HG03354 (cell line): ENCODE results near the gene CHPF2.
A peak's percentile ranks its signal among the peaks of the same experiment; 100 is the strongest.

ENCODE experiments used
- ATAC-seq: cut with Tn5 transposase; IDR thresholded peaks from one replicate; pipeline ENCODE4 v1.9.1; 2021; ENCODE audit warnings: mild to moderate bottlenecking; ENCODE audit not compliant: unreplicated experiment, poor library complexity, severe bottlenecking

Gene CHPF2

DNA sequence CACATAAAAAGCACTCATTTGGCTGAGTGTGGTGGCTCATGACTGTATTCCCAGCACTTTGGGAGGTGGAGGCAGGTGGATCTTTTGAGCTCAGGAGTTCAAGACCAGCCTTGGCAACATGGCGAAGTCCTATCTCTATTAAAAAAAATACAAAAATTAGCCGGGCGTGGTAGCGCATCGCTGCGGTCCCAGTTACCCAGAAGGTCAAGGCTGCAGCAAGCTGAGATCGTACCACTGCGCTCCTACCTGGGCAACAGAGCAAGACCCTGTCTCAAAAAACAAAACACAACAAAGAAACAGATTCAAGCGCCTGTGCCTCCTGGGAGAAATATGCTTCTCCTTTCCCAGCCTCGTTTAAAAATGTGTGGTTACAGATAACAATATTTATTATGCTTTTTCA lies 3.0 kb upstream of the CHPF2 start:
- ATAC-seq = no peak

DNA sequence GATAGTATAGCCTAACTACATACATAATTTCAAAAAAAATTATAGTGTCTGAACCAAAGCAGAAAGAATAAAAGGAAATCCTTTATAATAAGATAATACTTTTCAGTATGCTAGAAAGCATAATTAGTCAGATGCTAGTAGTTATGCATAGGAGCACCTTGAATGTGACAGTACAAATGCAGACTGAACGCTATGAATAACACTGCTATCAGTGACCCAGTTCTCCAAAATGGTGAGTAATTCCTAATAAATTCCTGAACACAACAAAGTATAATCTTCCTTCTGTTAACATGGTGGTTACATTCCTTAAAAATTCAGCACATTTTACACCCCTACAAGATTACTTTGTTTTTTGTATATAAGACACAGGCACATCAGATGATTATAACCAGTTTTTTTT lies 1.2 kb upstream of the CHPF2 start:
- no peak for ATAC-seq

DNA sequence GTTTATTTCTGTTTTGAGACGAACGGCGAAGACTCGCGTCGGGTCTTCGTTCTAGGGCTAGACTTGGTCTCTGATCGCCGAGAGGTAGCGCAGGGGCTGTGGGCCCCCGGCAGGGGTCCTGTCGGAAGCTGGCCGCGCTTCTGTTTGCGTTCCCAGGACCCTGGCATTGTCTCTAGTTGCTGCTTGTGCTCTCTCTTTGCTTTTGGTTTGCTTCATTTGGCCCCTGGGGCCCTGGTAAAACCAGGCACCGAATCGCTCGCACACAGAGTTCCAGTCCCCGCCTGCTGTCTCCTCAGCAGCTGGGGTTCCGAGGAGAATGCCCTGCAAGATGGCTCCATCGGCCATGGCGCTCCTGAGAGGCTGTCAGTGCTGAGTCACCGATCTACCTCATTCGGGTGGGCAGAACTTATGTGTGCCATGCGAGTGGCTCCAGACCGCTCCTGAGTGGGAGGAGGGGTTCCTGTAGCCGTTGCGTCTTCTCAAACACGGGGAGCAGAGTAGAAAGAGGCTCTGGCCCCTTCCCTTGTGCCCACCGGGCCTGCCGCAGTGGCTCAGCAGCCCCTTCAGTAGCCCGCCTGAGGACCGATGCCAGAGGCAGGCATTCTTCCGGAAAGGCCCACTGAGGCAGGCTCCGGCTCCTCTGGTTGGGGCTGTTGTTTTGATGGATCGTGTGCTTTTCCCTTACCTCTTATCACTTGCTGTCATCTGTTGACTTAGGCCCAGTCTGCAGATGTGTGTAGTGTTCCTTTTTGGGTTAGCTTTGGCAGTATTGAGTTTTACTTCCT lies 826 bp downstream of the CHPF2 start:
- ATAC-seq = peak; percentile 44

DNA sequence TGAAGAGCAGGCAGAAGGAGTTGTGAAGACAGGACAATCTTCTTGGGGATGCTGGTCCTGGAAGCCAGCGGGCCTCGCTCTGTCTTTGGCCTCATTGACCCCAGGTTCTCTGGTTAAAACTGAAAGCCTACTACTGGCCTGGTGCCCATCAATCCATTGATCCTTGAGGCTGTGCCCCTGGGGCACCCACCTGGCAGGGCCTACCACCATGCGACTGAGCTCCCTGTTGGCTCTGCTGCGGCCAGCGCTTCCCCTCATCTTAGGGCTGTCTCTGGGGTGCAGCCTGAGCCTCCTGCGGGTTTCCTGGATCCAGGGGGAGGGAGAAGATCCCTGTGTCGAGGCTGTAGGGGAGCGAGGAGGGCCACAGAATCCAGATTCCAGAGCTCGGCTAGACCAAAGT lies 1.5 kb downstream of the CHPF2 start:
- ATAC-seq = no peak

DNA sequence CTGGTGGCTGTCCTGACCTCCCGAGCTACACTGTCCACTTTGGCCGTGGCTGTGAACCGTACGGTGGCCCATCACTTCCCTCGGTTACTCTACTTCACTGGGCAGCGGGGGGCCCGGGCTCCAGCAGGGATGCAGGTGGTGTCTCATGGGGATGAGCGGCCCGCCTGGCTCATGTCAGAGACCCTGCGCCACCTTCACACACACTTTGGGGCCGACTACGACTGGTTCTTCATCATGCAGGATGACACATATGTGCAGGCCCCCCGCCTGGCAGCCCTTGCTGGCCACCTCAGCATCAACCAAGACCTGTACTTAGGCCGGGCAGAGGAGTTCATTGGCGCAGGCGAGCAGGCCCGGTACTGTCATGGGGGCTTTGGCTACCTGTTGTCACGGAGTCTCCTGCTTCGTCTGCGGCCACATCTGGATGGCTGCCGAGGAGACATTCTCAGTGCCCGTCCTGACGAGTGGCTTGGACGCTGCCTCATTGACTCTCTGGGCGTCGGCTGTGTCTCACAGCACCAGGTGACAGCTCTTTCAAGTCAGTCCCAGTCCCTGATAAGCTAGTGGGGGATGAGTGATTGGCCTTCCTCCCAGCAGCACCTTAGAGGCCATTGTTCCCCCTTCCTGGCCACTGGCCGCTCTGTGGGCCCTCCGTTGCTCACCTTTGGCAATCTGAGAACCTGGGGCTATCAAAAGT lies 3.0 kb downstream of the CHPF2 start:
- ATAC-seq = no peak

DNA sequence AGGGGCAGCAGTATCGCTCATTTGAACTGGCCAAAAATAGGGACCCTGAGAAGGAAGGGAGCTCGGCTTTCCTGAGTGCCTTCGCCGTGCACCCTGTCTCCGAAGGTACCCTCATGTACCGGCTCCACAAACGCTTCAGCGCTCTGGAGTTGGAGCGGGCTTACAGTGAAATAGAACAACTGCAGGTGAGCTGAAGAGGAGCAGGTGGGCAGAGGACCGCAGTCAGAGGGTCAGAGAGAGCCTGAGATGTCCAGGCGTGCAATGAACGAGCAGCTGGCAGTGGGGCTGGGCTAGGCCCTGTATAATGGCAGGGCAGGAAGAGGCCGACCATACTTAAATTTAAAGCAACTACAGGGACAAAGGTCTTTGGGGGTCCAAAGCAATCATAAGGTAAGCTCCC lies 4.1 kb downstream of the CHPF2 start:
- no peak for ATAC-seq

DNA sequence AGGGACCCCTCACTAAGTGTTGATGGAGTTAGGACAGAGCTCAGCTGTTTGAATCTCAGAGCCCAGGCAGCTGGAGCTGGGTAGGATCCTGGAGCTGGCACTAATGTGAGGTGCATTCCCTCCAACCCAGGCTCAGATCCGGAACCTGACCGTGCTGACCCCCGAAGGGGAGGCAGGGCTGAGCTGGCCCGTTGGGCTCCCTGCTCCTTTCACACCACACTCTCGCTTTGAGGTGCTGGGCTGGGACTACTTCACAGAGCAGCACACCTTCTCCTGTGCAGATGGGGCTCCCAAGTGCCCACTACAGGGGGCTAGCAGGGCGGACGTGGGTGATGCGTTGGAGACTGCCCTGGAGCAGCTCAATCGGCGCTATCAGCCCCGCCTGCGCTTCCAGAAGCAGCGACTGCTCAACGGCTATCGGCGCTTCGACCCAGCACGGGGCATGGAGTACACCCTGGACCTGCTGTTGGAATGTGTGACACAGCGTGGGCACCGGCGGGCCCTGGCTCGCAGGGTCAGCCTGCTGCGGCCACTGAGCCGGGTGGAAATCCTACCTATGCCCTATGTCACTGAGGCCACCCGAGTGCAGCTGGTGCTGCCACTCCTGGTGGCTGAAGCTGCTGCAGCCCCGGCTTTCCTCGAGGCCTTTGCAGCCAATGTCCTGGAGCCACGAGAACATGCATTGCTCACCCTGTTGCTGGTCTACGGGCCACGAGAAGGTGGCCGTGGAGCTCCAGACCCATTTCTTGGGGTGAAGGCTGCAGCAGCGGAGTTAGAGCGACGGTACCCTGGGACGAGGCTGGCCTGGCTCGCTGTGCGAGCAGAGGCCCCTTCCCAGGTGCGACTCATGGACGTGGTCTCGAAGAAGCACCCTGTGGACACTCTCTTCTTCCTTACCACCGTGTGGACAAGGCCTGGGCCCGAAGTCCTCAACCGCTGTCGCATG lies 5.2 kb downstream of the CHPF2 start:
- ATAC-seq = no peak

DNA sequence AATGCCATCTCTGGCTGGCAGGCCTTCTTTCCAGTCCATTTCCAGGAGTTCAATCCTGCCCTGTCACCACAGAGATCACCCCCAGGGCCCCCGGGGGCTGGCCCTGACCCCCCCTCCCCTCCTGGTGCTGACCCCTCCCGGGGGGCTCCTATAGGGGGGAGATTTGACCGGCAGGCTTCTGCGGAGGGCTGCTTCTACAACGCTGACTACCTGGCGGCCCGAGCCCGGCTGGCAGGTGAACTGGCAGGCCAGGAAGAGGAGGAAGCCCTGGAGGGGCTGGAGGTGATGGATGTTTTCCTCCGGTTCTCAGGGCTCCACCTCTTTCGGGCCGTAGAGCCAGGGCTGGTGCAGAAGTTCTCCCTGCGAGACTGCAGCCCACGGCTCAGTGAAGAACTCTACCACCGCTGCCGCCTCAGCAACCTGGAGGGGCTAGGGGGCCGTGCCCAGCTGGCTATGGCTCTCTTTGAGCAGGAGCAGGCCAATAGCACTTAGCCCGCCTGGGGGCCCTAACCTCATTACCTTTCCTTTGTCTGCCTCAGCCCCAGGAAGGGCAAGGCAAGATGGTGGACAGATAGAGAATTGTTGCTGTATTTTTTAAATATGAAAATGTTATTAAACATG lies 6.0 kb downstream of the CHPF2 start:
- no peak for ATAC-seq

DNA sequence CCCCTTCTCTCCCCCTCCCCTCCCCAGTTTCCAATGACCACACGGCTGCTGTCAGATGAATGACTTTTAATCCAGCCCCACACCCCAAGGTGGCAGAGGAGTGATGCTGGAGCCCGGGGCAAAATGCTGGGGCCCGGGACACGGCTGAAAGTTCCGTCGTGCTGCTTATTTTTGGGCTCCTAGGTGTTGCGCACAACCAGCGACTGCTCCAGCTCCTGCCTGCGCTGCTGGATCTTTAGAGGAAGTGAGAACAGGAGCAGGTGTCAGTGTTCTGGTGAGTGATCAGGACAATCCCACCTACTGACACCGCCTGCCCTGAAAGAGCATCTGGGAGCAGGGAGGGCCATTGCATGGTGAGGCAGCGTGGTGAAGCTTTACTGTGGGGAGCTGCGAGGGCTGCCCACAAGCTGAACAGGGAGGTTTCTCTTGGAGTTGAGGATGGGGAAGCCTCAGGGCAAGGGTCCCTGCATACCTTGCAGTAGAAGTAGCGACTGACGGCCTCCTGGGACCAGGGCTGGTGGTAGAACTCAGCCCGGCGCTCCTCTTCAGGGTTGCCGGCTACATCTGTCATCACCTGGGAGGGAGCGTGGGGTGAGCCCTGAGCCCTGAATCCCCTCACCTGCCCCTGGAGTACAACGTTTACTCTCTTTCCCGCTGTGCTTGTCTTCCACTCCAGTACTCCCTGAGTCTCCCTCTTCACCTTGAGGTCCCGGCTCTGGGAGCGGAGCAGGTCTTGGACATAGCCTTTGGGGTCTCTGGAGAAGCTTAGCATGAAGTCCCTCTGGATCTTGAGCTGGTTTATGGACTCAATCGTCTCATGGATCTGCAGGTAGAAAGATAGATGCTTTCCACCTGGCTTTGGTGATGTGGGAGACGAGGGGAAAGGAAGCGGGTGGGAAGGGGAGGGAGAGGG lies 6.9 kb downstream of the CHPF2 start:
- no peak for ATAC-seq

DNA sequence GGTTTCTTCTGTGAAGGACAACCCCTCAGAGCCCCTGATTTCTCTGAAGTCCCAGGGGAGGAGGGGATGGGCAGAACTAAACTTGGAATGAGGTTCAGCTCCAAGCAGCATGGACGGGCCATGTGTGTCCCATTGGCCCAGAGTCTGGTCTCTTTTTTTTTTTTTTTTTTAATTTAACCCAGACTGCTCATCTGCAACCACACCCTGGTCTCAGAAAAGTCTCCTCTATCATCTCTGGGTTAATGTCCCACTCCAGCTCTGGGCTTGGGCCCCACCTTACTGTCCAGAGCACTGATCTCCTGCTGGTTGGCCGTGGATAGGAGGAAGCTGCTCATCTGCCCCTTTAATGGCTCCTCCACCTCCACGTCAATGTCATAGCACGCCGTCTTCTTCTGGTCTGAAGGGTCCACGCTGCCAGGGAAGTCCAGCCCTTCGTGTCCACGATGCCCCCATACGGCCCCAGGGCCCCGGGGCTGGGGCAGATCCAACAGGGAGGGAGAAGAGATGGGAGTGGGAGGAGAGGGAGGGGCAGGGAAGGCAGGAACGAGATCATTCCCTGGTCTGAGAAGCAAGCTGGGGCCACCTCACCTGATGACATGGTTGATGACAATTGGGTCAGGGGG lies 7.7 kb downstream of the CHPF2 start:
- no peak for ATAC-seq

DNA sequence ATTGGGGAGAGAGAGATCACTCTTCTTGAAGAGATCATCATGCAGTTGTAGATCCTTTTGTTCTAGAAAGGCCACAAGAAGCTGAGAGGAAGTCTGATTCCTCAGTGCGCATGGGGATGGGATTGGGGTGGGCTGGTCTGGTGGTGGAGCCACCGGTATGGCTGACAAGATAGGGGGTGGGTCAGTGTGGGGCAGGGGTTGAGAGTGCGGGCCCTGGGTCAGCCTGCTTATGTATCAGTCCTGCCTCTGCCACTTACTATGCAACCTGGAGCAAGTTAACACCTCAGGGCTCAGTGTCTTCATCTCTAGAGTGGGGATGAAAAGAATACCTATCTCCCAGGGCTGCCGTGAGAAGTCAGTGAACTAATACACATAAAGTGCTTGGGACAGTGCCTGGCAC lies 8.3 kb downstream of the CHPF2 start:
- ATAC-seq = no peak

DNA sequence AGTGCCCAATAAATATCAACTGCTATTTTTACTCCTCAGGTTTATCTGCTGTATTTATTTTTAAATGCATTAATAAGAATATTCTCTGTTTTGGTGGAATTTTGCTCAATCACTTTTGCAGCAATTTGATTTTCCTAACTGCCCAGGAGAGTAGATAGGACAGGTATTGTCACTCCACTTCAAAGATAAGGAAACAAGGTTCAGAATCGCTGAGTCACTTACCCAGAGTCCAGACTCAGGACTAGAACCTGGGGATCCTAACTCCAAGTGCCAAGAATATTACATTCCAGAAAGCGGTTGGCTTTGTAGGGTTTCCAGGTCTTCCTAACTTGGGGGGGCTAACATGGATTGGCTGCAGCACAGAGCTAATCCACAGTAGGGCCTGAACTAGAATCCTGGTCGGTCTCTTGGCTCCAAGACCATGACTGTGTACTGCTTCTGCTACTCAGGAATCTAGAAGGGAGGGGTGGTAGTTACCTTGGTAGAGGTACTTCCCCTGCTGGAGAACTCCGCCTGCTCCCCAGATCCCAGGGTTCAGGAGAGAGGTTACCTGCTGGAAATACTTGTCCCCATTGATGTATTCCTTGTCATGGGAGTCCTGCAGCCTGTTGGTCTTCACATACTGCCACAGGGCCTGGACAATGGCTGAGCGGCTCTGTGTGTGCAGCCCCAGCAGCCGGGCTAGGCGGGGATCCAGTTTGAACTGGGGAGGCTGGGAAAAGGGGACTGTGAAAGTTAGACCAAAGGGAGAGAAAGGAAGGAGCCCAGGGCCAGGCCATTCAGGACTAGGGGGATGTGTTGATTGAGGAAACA lies 8.9 kb downstream of the CHPF2 start:
- no peak for ATAC-seq

DNA sequence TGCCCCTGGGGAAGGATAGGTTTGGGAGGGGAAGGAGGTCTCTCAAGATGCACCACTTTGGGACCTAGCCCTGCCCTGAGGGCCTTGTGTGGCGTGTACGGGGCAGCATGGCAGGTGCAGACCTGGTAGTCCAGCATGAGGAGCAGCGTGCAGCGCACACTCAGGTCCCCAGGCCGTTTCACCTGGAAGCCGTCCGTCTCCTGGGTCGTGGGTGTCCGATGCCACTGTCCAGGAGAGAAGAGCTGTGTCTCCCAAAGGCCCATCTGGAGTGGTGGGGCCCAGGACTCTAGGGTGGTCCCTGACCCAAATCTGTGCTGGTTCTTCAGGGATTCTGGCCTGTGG lies 9.4 kb downstream of the CHPF2 start:
- no peak for ATAC-seq

DNA sequence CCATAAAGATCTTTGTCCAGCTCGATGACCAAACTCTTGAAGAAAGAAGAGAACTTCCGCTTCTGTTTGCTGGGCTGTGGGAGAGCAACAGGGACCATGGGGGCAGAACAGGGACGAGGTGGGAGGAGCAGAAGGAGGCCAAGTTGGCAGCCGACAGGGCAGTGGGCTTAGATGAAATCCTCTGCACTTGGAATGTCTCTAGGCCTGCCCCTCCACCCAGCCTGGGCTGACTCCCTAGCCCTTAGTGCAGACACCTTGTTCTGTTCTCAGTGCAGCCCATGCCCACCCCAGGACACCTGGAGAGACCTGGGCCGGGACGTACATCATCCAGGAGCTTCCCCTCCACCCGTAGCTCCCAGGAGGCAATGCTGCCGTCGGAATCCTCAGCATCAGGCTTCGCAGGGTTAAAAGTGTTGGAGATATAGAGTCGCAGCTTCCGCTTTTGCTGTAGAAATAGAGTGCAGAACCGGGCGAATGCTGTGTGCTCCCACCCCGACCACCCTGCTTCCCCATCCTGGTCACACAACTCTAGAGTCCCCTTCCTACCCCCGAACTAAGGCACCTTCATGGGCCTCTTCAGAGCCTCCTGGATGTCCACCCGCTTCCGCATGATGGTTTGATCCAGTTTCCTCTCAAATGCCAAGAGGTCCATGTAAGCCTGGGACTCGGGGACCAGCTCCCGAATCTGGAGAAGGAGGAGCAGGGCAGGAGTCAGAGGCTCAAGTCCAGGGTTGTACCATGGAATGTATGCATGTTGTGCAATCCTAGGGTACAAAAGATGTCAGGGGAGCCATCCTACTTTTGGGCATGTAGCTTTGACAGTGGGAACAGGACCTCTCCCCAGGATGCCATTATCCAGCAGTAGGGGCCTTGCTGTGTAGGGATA lies 10.1 kb downstream of the CHPF2 start:
- no peak for ATAC-seq

DNA sequence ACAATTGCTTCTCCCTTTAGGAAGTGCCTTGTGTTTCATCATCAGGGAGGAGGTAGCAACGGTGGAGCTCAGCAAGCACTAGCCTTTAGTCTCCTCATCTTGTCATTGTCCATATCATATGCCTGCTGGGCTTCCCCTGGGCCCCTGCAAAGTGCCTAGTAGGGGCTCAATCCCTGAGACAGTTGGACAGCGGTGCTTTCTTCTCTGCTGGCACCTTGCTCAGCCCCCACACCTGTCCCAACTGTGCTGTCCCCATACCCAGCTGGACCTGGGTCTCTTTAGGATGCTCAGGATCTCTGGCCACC lies 10.7 kb downstream of the CHPF2 start:
- no peak for ATAC-seq

DNA sequence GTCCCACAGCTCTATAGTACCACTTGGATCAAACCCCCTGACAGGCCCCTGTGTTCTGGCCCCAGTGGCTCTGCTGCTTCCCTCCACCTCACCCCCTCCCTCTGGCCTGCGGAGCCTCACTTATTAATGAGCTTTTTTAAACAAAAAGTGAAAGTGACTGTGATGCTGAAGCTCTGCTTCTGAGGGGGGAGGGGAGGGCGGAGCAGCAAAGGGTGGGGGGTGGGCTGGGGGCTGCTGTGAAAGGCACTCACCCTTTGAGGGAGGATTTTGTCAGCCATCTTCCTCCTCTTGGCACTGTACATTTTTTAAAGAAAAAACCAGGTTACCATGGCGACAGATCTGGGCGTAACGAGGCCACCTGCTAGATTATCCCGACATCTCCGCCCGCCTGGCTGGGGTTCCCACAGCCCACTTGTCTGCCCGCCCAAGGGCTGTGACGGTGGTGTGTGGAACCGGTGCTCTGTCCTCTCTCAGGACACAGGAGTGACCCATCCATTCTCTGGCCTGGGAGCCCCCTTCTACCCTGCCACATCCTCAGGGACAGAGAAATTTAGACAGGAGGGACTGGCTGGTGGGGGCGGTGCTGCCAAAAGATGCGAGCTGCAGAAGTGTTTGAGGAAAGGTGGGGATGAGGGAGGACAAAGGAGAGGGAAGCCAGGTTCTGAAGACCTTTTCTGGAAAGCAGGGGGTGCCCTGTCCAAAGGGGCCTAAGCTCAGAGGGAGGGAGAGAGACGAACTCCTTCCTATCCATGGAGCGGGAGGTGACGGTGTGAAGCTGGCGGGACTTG lies 11.3 kb downstream of the CHPF2 start:
- peak; percentile 45 for ATAC-seq
